GM12891 (cell line): ENCODE measurements around the gene MKNK2.

ENCODE experiments used
- POLR2A ChIP-seq: IDR thresholded peaks from 2 replicates; pipeline ENCODE4 v1.6.1; 2011; ENCODE audit warnings: low read depth, low read length, control low read depth
- POLR2AphosphoS5 ChIP-seq: IDR thresholded peaks from 2 replicates; pipeline ENCODE4 v1.6.1; 2011; ENCODE audit warnings: low read depth, low read length, control low read depth
- SPI1 ChIP-seq: IDR thresholded peaks from 2 replicates; pipeline ENCODE4 v1.6.1; 2011; ENCODE audit warnings: low read depth, low read length, control low read depth
- TAF1 ChIP-seq: IDR thresholded peaks from 2 replicates; pipeline ENCODE4 v1.6.1; 2011; ENCODE audit warnings: low read depth, low read length, control low read depth

DNA sequence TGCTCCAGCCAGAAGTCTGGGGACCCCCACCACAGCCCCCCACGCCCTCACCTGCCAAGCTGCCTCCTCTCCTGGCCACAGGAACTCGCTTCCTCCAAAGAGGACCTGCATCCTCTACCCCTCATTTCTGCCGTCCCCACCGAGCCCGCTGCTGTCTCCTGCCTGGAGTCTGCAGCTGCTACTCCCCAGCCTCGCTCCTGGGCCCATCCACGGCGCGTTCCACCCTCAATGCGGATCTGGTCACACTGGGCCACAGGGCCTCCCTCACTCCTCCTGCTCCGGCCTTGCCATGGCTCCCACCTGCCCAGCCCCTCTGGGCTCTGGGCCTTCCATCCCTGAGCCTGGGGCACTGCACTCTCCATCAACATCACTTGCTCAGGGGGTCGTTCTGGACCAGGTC lies 39.9 kb downstream of the MKNK2 start:
- no peak for TF ChIP-seq POLR2A
- TF ChIP-seq POLR2AphosphoS5 = no peak
- TF ChIP-seq TAF1 = no peak
- TF ChIP-seq SPI1 = no peak
